NCI-H524 (cell line): ENCODE data around the gene SDCCAG8.

ENCODE experiments used
- DNase-seq, 2 experiments: peaks; one replicate each; lab custom pipeline; 2025; lab: John Stamatoyannopoulos, UW

The SDCCAG8 gene

GRCh38 chr1:243286409-243287122 lies 30.7 kb downstream of the SDCCAG8 start:
- DNase-seq, result no peak

GRCh38 chr1:243287123-243287460 lies 31.3 kb downstream of the SDCCAG8 start:
- no peak for DNase-seq

DNA sequence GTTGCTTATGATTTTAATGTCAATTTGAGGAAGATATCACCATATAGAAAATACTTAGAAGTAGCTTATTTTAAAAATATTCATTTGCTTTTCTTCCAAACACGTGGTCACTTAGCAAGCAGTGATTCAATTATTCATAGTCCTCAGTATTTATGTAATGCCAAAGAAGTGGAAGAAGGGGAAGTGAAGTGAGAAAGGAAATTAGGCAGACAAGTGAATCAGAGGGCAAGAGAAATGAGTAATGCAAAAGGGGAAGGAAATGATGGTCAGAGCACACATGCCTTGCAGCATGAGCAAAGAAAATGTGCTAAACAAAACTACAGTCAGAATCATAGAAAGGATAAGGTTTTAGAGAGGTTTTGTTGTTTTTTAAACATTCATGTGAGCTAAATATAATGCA lies 31.8 kb downstream of the SDCCAG8 start:
- no peak for DNase-seq

GRCh38 chr1:243288062-243288461 lies 32.2 kb downstream of the SDCCAG8 start:
- DNase-seq, result no peak

- DNase-seq, result no peak
Measured at GRCh38 chr1:243291292-243291691, 35.5 kb downstream of the SDCCAG8 start.

GRCh38 chr1:243292117-243292516 lies 36.3 kb downstream of the SDCCAG8 start:
- DNase-seq, result no peak

DNA sequence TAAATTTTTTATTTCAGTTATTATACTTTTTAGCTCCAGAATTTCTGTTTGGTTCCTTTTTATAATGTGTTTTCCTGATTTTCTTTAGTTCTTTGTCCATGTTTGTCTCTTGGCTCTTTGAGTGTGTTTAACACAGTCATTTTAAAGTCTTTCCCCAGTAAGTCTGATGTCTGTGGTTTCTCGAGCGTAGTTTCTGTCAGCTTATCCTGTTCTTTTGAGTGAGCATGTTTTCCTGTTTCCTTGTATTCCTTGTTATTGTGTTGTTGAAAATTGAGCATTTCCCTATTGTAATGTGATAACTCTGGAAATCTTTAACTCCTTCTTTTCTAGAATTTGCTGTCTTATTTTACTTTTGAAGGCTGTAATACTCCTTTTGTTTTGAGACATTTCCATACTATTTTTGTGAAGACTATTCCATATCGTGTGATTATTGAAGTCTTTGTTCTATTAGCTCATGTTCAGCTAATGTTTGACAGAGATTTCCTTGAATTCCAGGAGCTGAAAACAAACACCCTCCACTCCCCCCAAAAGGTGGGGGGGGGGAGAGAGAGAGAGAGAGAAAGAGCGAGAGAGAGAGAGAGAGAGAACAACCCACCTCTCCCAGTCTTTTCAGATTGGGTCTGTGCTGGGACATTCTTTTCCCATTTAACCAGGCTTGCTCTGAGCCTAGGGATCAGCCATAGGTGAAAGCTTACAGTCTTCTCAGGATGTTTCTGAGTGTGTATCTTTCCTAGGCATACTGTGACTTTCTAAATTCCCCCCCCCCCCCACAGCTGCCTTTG lies 38.3 kb downstream of the SDCCAG8 start:
- no peak for DNase-seq

GRCh38 chr1:243294723-243295121 lies 38.9 kb downstream of the SDCCAG8 start:
- no peak for DNase-seq

DNA sequence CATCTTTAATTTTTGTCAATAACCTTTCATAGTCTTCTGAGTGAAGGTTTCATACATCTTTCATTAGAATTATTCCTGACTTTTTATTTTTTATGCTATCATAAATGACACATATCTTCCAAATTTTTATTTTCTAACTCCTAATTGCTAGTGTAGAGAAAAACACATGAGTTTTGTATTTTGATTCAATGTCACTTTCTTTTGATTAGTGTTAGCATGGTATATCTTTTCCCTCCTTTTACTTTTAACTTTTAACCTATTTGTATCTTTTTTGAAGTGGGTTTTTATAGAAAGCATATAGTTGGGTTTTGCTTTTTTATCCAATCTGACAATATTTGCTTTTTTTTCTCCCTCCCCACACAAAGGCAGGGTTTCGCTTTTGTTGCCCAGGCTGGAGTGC lies 43.2 kb downstream of the SDCCAG8 start:
- DNase-seq, result no peak

- DNase-seq, result no peak
Measured at GRCh38 chr1:243301059-243301458, 45.2 kb downstream of the SDCCAG8 start.

- DNase-seq, result no peak
Measured at GRCh38 chr1:243311809-243312208, 56.0 kb downstream of the SDCCAG8 start.

DNA sequence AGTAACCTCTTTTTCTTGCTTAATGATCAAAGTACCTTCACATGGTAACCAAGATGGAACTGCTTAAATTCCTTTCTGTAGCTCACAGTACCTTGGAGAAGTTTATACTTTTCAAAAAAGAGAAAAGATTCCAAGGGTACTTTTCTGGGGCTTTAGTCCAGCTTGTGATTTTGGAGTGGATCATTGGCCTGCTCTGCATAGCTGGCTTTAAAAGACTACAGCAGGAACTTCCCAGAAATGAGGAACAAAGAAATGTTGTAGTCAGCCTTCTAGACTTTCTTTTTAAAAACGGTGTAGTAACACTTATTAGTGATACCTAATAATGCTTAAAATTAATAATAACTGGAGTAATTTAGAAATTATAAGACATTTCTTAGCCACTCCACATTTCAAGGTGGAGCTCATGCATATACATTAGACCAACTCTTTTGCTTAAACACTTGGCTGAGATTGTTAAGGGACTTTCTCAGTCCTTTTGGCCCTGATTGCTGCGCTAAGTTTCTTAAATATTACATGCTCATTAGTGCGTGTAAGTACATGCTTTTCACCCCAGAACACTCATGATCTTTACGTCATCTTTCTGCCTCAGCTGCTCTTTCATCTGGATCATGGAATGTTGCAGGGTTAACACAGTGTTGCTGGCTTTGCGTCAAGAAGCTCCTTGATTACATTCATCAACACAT lies 57.3 kb downstream of the SDCCAG8 start:
- DNase-seq, result no peak

DNA sequence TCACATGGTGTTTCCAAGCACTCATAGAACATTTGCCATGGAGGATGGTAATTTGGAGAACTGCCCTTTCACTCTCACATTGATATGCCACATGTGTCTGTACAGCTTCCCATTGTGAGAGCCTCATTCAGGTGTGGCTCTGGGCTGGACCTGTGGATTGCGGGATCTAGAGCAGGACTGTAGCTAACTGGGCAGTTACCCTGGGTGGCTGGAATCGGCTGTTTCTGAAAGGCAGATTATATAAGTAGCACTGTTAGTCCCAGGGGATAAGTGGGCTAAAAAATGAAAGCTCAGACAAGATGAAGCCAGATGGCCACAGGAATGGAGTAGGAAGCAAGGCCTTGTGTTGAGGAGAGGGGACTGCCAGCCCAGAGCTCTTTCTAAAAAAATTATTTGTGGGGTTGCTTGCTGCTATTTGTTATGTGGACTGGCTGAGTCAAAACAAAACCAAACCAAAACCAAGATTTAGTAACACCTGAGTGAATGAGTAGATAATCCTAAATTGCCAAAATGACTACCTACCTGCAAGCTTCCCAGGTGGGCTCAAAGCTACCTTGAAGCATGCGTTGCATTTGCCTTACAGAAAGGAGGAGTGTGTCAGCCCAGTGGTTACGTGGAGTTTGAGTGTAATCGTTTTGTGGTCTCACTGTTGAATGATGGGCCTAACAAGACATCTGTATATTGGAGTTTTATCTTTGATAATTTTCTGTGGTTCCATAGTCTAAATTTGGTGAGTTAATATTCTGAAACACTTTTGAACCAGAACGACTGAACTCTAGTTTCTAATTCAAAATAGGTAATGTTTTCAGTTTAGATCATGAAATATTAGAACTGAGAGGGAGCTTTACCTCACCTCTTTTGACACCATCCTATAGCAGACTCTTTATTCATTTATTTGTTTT lies 58.0 kb downstream of the SDCCAG8 start:
- DNase-seq, result peak; percentile 60 to 85

GRCh38 chr1:243315455-243315854 lies 59.6 kb downstream of the SDCCAG8 start:
- DNase-seq, result no peak

- DNase-seq, result no peak
Measured at GRCh38 chr1:243315893-243316292, 60.1 kb downstream of the SDCCAG8 start.

GRCh38 chr1:243316366-243316989 lies 60.6 kb downstream of the SDCCAG8 start:
- DNase-seq, result no peak

DNA sequence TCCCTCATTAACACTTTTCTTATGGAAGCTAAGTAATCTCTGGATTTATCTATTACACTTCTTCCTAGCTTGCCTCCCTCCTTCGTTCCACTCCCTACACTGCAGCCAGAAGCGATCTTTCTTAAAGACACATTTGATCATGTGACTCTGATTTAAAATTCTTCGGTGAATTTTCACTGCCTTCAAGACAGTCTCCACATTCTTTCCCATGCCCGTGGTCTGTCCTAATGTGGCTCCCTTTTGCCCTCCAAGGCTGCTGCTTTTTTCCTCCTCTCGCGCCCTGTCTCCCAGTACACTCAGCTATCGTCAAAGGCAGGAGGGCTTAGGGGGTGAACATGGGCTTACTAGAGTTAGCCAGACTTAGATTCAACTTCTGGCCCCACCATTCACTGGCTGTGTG lies 64.4 kb downstream of the SDCCAG8 start:
- no peak for DNase-seq

DNA sequence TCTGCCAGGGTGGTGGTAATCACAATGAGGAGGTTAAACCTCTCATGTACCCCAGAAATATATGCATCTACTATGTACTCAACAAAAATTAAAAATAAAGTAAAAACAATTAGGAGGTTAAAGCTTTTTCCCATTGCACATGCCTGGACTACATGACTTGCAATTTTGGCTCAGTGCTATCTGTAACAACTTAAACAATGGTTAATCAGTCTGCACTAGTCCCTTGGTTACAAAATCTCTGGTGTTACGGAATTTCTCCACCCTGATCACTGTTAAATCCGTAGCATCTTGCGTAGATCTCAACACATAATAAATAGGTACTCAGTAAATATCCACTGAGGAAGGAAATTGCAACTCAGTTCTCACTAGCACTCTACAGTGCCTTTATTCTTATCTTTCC lies 66.5 kb downstream of the SDCCAG8 start:
- DNase-seq, result no peak

GRCh38 chr1:243323491-243323890 lies 67.7 kb downstream of the SDCCAG8 start:
- no peak for DNase-seq

DNA sequence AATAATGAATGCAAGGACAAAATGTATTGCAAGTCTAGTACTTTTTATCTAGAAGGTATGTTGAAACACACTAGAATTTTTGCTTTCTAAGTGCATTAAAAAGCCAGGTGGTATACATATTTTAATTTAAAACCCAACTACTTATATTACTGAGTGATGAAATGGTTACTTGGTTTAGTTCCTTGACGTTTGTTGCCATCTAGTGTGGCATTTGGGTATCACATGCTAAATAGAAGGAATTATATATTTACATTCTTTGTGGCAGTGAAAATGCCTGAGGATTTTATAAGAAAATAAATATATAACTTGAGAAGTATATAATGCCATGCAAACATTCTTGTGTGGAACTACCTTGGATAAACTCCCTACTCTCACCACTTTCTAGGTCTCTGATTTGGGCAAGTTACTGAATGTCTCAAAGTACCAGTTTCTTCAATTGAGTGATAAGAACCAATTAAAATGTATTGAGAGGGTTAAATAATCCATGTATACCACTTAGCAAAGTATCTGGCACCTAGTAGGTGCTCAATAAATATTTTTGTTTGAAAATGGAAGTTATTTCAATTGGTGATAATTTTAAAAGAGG lies 69.6 kb downstream of the SDCCAG8 start:
- peak in 1 of 2 experiments; percentile 61 for DNase-seq

GRCh38 chr1:243332440-243332839 lies 76.6 kb downstream of the SDCCAG8 start:
- no peak for DNase-seq
